HL-60 (cell line): ENCODE measurements around the gene NYNRIN.

Source experiments
- GABPA ChIP-seq: IDR thresholded peaks from 2 replicates; pipeline ENCODE4 v1.6.1; 2012; ENCODE audit warnings: low read depth
- TF ChIP-seq, protein P1 (sequence below): IDR thresholded peaks from one replicate; pipeline ENCODE4 v1.5.1; 2011; ENCODE audit warnings: low read length, control low read depth, inconsistent platforms; ENCODE audit not compliant: insufficient read depth

DNA sequence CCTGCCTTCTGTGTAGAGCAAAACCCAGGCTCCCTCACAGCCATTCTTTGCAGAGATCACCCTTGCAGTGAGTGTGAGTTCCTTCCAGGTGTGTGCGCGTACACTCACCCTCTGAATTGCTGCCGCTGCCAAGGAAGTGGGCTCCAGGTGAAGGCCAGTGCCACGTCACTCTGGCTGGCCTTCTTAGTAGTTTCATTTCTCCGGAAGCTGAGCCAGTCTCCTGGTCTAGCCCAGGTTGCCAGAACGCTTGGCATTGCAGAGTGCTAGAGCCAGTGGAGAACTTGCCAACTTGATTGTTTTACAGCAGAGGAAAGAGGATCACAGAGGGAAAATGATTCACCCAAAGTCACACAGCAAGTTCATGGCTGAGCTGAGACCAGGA lies 19.7 kb downstream of the NYNRIN start:
- TF ChIP-seq, protein P1, sequence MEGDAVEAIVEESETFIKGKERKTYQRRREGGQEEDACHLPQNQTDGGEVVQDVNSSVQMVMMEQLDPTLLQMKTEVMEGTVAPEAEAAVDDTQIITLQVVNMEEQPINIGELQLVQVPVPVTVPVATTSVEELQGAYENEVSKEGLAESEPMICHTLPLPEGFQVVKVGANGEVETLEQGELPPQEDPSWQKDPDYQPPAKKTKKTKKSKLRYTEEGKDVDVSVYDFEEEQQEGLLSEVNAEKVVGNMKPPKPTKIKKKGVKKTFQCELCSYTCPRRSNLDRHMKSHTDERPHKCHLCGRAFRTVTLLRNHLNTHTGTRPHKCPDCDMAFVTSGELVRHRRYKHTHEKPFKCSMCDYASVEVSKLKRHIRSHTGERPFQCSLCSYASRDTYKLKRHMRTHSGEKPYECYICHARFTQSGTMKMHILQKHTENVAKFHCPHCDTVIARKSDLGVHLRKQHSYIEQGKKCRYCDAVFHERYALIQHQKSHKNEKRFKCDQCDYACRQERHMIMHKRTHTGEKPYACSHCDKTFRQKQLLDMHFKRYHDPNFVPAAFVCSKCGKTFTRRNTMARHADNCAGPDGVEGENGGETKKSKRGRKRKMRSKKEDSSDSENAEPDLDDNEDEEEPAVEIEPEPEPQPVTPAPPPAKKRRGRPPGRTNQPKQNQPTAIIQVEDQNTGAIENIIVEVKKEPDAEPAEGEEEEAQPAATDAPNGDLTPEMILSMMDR, result no peak
- no peak for TF ChIP-seq GABPA
